Ovary (tissue), 9 donors: ENCODE data around the gene BAZ2B. TPM values are rescaled to one million over a fixed set of nuclear protein-coding genes. Genes with fewer than 3 reads are reported as not detected.

Experiments used
- DNase-seq, 5 donors: peaks; one replicate each; pipeline ENCODE4 v3.0.0-alpha.2; 2019 to 2020
- H3K27ac ChIP-seq, 2 donors: fragments of 200-600 bp; one replicate each; pipeline versions ENCODE4 v1.5.1 to v1.8.0; 2019 to 2022
- H3K27me3 ChIP-seq: fragments of 200-600 bp; one replicate; pipeline ENCODE4 v1.8.0; 2022
- H3K36me3 ChIP-seq: fragments of 200-600 bp; sonication (generic); one replicate; pipeline ENCODE4 v1.5.1; 2019
- H3K4me1 ChIP-seq: one replicate; pipeline ENCODE4 v1.8.1; 2013; ENCODE audit warnings: mild to moderate bottlenecking, moderate library complexity; ENCODE audit not compliant: insufficient read depth
- H3K4me3 ChIP-seq: fragments of 200-600 bp; sonication (generic); one replicate; pipeline ENCODE4 v1.5.1; 2017
- H3K9me3 ChIP-seq, 2 donors: fragments of 200-600 bp in 1 of 2; sonication (generic) in 1 of 2; one replicate each; pipeline versions ENCODE4 v1.5.1 to v1.8.1; 2013 to 2019; ENCODE audit warnings: mild to moderate bottlenecking in 1 of 2, moderate library complexity in 1 of 2
- EP300 ChIP-seq: sonication (generic); formaldehyde crosslinking; IDR thresholded peaks from one replicate; pipeline ENCODE4 v1.6.1; 2017; ENCODE audit warnings: antibody characterized with exemption
- POLR2A ChIP-seq: fragments of 450-650 bp; IDR thresholded peaks from one replicate; pipeline ENCODE4 v1.6.1; 2017; ENCODE audit warnings: antibody characterized with exemption, mild to moderate bottlenecking, moderate library complexity
- WGBS, 3 donors: extraction: QIAGEN DNeasy Blood & Tissue Kit in 1 of 3; methylation state at CpG; one replicate each; pipeline versions ENCODE4 v1.1.5 to v1.1.7; 2013 to 2017; 5-methylcytosine and 5-hydroxymethylcytosine counted together
- intact Hi-C, 4 donors: fragments of 100-400 bp; cut with DNase I; formaldehyde crosslinking; loops; one replicate each; pipeline versions ENCODE4 v1.11.0 to v1.15.1; 2022 to 2023
- polyA plus RNA-seq, 2 donors: library from polyadenylated mRNA; stranded (reverse); fragments of 200-250 nt in 1 of 2; fragments of 350-450 nt in 1 of 2; fragmentation: Illumina TruSeq in 1 of 2; extraction: RNeasy Lipid Tissue Mini Kit (QIAGEN cat#74804) in 1 of 2; gene quantifications; one replicate each; pipeline ENCODE4 v1.2.3, GENCODE V29; 2013 to 2014
- total RNA-seq, 7 donors: library from RNA; depleted of rRNA in 2 of 7; stranded (reverse); fragments of >200 nt in 2 of 7; fragmentation: NEBNext Ultra II Directional in 3 of 7; extraction: Animal tissue kit (Norgen Biotek cat#: 25700) in 3 of 7; gene quantifications; one replicate each; pipeline versions ENCODE4 v1.1.0 to v1.2.4, GENCODE V29; 2016 to 2023
- TF ChIP-seq, protein P1 (sequence below), 3 donors: fragments of 450-650 bp in 2 of 3; fragments of 200-600 bp in 1 of 3; IDR thresholded peaks; one replicate each; pipeline versions ENCODE4 v1.5.1 to v1.8.0; 2016 to 2022; ENCODE audit warnings: antibody characterized with exemption in 3 of 3, mild to moderate bottlenecking in 1 of 3
- donor health status: DM: no; HTN: no; CAD: no; lungs with moderate emphysema.
- donor health status: DM: no; HTN: no; CAD: no.
- donor health status: Bipolar disorder and iron deficiency.
- donor health status: DM: yes; HTN: yes; CAD: no.
- donor health status: DM: no; HTN: no; CAD: no.
- donor health status: DM: yes; HTN: yes; CAD: no.

Gene BAZ2B
- total and polyA plus RNA-seq, 9 donors, result 31.8 to 131 (median 99.4) TPM

DNA sequence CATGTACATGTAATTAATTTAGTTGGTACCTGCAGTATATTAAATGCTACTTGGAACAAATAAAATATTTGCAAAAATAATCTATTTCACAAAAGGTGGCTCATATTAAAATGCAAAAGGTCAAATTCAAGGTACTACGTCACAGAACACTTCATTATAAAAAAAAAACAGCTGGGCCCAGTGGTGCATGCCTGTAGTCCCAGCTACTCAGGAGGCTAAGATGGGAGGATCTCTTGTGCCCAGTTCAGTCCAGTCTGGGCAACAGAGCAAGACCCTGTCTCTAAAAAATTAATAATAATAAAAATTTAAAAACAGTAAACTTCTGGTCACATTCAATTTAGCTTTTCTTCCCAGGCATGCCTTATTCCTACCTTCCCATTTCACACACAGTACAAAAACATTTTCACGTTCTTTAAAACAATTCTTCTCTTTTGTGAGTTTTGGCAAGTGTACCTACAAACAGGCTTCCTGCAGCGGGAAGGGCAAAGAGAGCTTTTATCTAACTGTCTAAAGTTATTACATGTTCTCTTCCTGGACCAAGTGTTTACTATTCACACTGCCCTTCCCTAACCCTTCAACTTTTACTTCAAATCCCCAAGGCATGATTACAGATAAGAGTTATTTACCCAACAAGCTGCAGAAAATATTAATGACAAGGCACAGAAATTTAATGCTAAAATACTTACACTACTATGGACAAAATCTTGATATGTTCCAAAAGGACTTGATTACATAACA lies 10.7 kb downstream of the BAZ2B start:
- H3K9me3 ChIP-seq, result no peaks in the 10 kb centered on the region
- peaks cover 5% of the 10 kb centered on the region for H3K4me1 ChIP-seq
- H3K36me3 ChIP-seq, result no peaks in the 10 kb centered on the region
- WGBS, 3 donors, result 1 to 12% (median 3%) methylated on average over 3 of the region's 3 CpGs
- H3K27me3 ChIP-seq, result no peaks in the 10 kb centered on the region
- TF ChIP-seq POLR2A (no peak), EP300 (no peak)
- TF ChIP-seq, protein P1, sequence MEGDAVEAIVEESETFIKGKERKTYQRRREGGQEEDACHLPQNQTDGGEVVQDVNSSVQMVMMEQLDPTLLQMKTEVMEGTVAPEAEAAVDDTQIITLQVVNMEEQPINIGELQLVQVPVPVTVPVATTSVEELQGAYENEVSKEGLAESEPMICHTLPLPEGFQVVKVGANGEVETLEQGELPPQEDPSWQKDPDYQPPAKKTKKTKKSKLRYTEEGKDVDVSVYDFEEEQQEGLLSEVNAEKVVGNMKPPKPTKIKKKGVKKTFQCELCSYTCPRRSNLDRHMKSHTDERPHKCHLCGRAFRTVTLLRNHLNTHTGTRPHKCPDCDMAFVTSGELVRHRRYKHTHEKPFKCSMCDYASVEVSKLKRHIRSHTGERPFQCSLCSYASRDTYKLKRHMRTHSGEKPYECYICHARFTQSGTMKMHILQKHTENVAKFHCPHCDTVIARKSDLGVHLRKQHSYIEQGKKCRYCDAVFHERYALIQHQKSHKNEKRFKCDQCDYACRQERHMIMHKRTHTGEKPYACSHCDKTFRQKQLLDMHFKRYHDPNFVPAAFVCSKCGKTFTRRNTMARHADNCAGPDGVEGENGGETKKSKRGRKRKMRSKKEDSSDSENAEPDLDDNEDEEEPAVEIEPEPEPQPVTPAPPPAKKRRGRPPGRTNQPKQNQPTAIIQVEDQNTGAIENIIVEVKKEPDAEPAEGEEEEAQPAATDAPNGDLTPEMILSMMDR (IDR thresholded peaks at IDR 0.05), result no peak
- no peak overlapping the region for H3K4me3 ChIP-seq
- intact Hi-C loops, result loop anchor here in 1 of 4 donors (10.0 kb wide), 1 partner anchor 101 kb away; no protein-coding TSS in a partner anchor
- DNase-seq, result peak in 1 of 5 donors; percentile 19
- H3K27ac ChIP-seq, result peak overlapping the region in 1 of 2 donors; percentile 65

GRCh38 chr2:159604159-159604558 lies 12.2 kb downstream of the BAZ2B start:
- TF ChIP-seq EP300 (no peak), POLR2A (no peak)
- TF ChIP-seq, protein P1 (IDR thresholded peaks at IDR 0.05), result no peak
- intact Hi-C loops, result loop anchor here in 1 of 4 donors (10.0 kb wide), 1 partner anchor 99 kb away; no protein-coding TSS in a partner anchor
- whole genome bisulfite sequencing, 3 donors, result 74 to 91% (median 82%) methylated on average over 2 of the region's 2 CpGs

DNA sequence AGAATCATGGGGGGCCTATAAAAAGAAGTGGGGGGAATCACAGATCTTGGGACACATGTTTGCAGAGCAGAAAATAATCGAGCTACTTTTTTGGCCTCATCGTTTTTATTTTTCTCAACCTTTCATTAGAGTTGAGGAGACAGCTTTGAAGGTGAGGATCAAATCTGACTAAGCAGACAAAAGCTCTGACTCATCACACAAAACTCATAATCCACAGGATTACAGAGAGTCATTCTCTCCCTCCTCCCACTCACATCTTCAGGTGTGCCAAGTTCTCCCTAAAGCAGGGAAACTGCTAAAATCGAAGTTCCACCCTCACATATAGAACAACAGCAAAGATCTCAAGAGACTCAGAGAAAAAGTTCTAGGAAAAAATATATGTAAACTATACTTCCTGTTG lies 15.6 kb downstream of the BAZ2B start:
- H3K9me3 ChIP-seq, result no peaks in the 10 kb centered on the region
- intact Hi-C loops, result loop anchor here in 1 of 4 donors (10.0 kb wide), 1 partner anchor 96 kb away; no protein-coding TSS in a partner anchor

More at GRCh38 chr2:159604159-159604558, 12.2 kb downstream of the BAZ2B start:
- no peaks in the 10 kb centered on the region for H3K9me3 ChIP-seq
- no peak overlapping the region for H3K27ac ChIP-seq
- DNase-seq, result no peak
- H3K27me3 ChIP-seq, result no peaks in the 10 kb centered on the region
- H3K4me1 ChIP-seq, result peaks cover 4% of the 10 kb centered on the region
- no peaks in the 10 kb centered on the region for H3K36me3 ChIP-seq
- no peak overlapping the region for H3K4me3 ChIP-seq

DNA sequence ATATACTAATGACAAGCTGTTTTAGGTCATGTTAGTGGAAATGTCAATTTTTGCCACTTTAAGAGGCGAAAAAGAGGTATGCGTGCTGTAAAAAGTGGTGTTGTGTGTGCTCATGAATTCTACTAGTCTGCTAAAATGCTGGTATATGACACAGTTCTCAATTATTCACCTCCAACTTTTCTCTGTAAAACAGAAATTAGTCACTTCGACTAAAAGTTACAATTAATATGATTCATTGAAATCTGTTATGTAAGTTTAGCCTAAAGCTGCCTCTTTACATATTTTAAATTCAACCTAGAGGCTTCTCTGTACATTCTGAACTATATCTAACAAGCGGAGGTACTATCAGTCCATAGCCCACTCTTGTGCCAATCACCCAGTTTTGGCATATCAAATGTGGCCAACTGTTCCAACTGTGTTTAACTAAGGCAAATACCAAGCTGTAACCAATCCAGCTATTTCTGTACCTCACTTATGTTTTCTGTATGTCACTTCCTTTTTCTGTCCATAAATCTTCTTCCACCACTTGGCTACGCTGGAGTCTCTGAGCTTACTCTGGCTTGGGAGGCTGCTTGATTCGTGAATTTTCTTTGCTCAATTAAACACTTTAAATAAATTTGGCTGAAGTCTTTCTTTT lies 20.8 kb downstream of the BAZ2B start:
- TF ChIP-seq EP300, result no peak
- TF ChIP-seq, protein P1 (IDR thresholded peaks at IDR 0.05), result no peak
- peaks cover 6% of the 10 kb centered on the region for H3K4me1 ChIP-seq
- WGBS, 3 donors, result 84 to 92% (median 85%) methylated on average over 6 of the region's 6 CpGs

More for the DNA sequence above, 15.6 kb downstream of the BAZ2B start:
- H3K27ac ChIP-seq, result no peak overlapping the region
- TF ChIP-seq, protein P1 (IDR thresholded peaks at IDR 0.05), result no peak
- no peak for TF ChIP-seq POLR2A
- TF ChIP-seq EP300, result no peak
- no peaks in the 10 kb centered on the region for H3K27me3 ChIP-seq
- H3K36me3 ChIP-seq, result no peaks in the 10 kb centered on the region
- no peak for DNase-seq
- H3K4me3 ChIP-seq, result no peak overlapping the region
- WGBS, 3 donors, result 24 to 44% (median 33%) methylated on average over 3 of the region's 3 CpGs
- H3K4me1 ChIP-seq, result peaks cover 2% of the 10 kb centered on the region

More for the DNA sequence above, 20.8 kb downstream of the BAZ2B start:
- intact Hi-C loops, result no loop called here
- Histone ChIP-seq H3K4me3 (no peak overlapping the region), H3K9me3 (no peaks in the 10 kb centered on the region), H3K36me3 (no peaks in the 10 kb centered on the region), H3K27ac (no peak overlapping the region), H3K27me3 (no peaks in the 10 kb centered on the region)
- DNase-seq, result no peak
